Measurements from ENCODE around the gene RRAS2.

- TF ChIP-seq POLR2A (IDR thresholded peaks at IDR 0.05) (no peak), CTCF (IDR thresholded peaks at IDR 0.05) (no peak)
Observed at GRCh38 chr11:14235701-14236100, 123.3 kb downstream of the RRAS2 start.

All from adrenal gland (tissue), 5 donors.